ENCODE data around the gene LYSET.

The LYSET gene

DNA sequence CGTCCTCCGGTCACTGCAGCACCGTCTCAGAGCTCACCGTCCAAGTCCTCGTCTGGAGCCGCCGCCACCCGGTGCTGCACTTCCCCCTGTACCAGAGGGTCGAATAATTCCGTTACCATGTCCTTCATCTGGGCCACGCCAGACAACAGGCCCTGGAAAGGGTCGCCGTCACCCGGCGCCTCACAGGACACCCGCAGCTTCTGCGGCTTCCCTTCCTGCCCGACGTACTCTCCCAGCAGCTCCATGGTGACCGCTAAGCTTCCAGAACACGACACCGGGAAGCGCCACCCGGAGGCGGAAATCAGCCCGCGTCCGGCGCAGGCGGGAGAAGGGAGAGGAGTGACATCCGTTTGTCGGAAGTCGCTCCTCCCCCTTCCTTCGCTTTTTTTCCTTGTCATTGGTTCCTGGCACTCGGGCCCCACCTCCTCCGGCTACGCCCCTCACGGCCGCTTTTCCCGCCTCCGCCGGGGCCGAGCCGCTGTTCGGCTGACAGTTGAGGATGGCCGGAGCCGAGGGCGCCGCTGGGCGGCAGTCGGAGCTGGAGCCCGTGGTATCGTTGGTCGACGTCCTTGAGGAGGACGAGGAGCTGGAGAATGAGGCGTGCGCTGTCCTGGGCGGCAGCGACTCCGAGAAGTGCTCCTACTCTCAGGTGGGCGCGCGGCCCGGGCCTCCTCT is 21.8 kb downstream of the LYSET start, which contains the start of the genes GON7 and UBR7 (continued):
- TF ChIP-seq, protein P1, sequence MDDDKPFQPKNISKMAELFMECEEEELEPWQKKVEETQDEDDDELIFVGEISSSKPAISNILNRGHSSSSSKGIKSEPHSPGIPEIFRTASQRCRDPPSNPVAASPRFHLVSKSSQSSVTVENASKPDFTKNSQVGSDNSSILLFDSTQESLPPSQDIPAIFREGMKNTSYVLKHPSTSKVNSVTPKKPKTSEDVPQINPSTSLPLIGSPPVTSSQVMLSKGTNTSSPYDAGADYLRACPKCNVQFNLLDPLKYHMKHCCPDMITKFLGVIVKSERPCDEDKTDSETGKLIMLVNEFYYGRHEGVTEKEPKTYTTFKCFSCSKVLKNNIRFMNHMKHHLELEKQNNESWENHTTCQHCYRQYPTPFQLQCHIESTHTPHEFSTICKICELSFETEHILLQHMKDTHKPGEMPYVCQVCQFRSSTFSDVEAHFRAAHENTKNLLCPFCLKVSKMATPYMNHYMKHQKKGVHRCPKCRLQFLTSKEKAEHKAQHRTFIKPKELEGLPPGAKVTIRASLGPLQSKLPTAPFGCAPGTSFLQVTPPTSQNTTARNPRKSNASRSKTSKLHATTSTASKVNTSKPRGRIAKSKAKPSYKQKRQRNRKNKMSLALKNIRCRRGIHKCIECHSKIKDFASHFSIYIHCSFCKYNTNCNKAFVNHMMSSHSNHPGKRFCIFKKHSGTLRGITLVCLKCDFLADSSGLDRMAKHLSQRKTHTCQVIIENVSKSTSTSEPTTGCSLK (tag by site-specific recombination; IDR thresholded peaks at IDR 0.05): no peak
- peak; percentile 58 for TF ChIP-seq ZNF629 (tag by site-specific recombination; IDR thresholded peaks at IDR 0.05)
- TF ChIP-seq IKZF3 (tag by site-specific recombination; IDR thresholded peaks at IDR 0.05): peak; percentile 100
- no peak for TF ChIP-seq RBAK (tag by site-specific recombination; IDR thresholded peaks at IDR 0.05)
- peak; percentile 62; the same call in 1 of the 2 replicates for TF ChIP-seq ZNF2 (tag by site-specific recombination; IDR thresholded peaks at IDR 0.05)
- TF ChIP-seq, protein P2, sequence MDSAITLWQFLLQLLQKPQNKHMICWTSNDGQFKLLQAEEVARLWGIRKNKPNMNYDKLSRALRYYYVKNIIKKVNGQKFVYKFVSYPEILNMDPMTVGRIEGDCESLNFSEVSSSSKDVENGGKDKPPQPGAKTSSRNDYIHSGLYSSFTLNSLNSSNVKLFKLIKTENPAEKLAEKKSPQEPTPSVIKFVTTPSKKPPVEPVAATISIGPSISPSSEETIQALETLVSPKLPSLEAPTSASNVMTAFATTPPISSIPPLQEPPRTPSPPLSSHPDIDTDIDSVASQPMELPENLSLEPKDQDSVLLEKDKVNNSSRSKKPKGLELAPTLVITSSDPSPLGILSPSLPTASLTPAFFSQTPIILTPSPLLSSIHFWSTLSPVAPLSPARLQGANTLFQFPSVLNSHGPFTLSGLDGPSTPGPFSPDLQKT (IDR thresholded peaks at IDR 0.05; ENCODE audit: borderline replicate concordance, low read depth, low read length): peak; percentile 77; the same call in 1 of the 2 replicates
- TF ChIP-seq, protein P3, sequence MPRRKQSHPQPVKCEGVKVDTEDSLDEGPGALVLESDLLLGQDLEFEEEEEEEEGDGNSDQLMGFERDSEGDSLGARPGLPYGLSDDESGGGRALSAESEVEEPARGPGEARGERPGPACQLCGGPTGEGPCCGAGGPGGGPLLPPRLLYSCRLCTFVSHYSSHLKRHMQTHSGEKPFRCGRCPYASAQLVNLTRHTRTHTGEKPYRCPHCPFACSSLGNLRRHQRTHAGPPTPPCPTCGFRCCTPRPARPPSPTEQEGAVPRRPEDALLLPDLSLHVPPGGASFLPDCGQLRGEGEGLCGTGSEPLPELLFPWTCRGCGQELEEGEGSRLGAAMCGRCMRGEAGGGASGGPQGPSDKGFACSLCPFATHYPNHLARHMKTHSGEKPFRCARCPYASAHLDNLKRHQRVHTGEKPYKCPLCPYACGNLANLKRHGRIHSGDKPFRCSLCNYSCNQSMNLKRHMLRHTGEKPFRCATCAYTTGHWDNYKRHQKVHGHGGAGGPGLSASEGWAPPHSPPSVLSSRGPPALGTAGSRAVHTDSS (tag by site-specific recombination; IDR thresholded peaks at IDR 0.05): no peak
- TF ChIP-seq, protein P4, sequence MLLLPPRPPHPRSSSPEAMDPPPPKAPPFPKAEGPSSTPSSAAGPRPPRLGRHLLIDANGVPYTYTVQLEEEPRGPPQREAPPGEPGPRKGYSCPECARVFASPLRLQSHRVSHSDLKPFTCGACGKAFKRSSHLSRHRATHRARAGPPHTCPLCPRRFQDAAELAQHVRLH (tag by site-specific recombination; IDR thresholded peaks at IDR 0.05): no peak
- no peak for TF ChIP-seq GLIS2 (tag by site-specific recombination; IDR thresholded peaks at IDR 0.05)
- TF ChIP-seq EGR2 (tag by site-specific recombination; IDR thresholded peaks at IDR 0.05; ENCODE audit: low read depth): peak; percentile 70
- TF ChIP-seq ZNF777 (tag by site-specific recombination; IDR thresholded peaks at IDR 0.05; ENCODE audit: borderline replicate concordance): peak; percentile 86
- peak; percentile 48; the same call in 1 of the 2 replicates for TF ChIP-seq ZNF391 (tag by site-specific recombination; IDR thresholded peaks at IDR 0.05; ENCODE audit: borderline replicate concordance, low read depth)
- TF ChIP-seq ZXDB (tag by site-specific recombination; IDR thresholded peaks at IDR 0.05): peak; percentile 86
- TF ChIP-seq ZNF416 (tag by site-specific recombination; IDR thresholded peaks at IDR 0.05): no peak
- TF ChIP-seq, protein P5, sequence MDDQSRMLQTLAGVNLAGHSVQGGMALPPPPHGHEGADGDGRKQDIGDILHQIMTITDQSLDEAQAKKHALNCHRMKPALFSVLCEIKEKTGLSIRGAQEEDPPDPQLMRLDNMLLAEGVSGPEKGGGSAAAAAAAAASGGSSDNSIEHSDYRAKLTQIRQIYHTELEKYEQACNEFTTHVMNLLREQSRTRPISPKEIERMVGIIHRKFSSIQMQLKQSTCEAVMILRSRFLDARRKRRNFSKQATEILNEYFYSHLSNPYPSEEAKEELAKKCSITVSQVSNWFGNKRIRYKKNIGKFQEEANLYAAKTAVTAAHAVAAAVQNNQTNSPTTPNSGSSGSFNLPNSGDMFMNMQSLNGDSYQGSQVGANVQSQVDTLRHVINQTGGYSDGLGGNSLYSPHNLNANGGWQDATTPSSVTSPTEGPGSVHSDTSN (CRISPR knock-in tag; IDR thresholded peaks at IDR 0.05): 0 out of 2 replicates have a peak, but pooled peaks have one; percentile 48
- no peak for TF ChIP-seq ZFP3 (tag by site-specific recombination; IDR thresholded peaks at IDR 0.05; ENCODE audit: low read depth)
- peak; percentile 79 for TF ChIP-seq KLF10 (tag by site-specific recombination; IDR thresholded peaks at IDR 0.05)
- 0 out of 2 replicates have a peak, but pooled peaks have one; percentile 12 for TF ChIP-seq ZNF184 (tag by site-specific recombination; IDR thresholded peaks at IDR 0.05)
- TF ChIP-seq, protein P6, sequence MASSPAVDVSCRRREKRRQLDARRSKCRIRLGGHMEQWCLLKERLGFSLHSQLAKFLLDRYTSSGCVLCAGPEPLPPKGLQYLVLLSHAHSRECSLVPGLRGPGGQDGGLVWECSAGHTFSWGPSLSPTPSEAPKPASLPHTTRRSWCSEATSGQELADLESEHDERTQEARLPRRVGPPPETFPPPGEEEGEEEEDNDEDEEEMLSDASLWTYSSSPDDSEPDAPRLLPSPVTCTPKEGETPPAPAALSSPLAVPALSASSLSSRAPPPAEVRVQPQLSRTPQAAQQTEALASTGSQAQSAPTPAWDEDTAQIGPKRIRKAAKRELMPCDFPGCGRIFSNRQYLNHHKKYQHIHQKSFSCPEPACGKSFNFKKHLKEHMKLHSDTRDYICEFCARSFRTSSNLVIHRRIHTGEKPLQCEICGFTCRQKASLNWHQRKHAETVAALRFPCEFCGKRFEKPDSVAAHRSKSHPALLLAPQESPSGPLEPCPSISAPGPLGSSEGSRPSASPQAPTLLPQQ (tag by site-specific recombination; IDR thresholded peaks at IDR 0.05): peak; percentile 87
- no peak for TF ChIP-seq ZNF596 (tag by site-specific recombination; IDR thresholded peaks at IDR 0.05)
- 0 out of 2 replicates have a peak, but pooled peaks have one; percentile 11 for TF ChIP-seq ZNF133 (tag by site-specific recombination; IDR thresholded peaks at IDR 0.05)
- peak; percentile 68 for TF ChIP-seq SP7 (tag by site-specific recombination; IDR thresholded peaks at IDR 0.05)
- peak; percentile 47 for TF ChIP-seq ZNF660 (tag by site-specific recombination; IDR thresholded peaks at IDR 0.05)
- TF ChIP-seq ZNF501 (tag by site-specific recombination; IDR thresholded peaks at IDR 0.05): peak; percentile 97
- TF ChIP-seq, protein P7, sequence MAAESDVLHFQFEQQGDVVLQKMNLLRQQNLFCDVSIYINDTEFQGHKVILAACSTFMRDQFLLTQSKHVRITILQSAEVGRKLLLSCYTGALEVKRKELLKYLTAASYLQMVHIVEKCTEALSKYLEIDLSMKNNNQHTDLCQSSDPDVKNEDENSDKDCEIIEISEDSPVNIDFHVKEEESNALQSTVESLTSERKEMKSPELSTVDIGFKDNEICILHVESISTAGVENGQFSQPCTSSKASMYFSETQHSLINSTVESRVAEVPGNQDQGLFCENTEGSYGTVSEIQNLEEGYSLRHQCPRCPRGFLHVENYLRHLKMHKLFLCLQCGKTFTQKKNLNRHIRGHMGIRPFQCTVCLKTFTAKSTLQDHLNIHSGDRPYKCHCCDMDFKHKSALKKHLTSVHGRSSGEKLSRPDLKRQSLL (tag by site-specific recombination; IDR thresholded peaks at IDR 0.05): peak; percentile 82; the same call in 1 of the 2 replicates
